Mesothelial cell of epicardium (in vitro differentiated cells): ENCODE results near the gene TNFSF12. TPM values are rescaled to one million over a fixed set of nuclear protein-coding genes. Genes with fewer than 3 reads are reported as not detected.
A peak's percentile ranks its signal among the peaks of the same experiment; 100 is the strongest.

Experiments used
- DNase-seq, 2 experiments: peaks; one replicate each; pipeline ENCODE4 v3.0.0; 2021; ENCODE audit warnings: low spot score in 2 of 2; ENCODE audit not compliant: unreplicated experiment in 2 of 2
- H3K27ac Mint-ChIP-seq: 2 replicates; pipeline ENCODE4 v1.8.0; 2021; ENCODE audit warnings: mixed read lengths
- H3K27me3 Mint-ChIP-seq: 2 replicates; pipeline ENCODE4 v1.8.0; 2021; ENCODE audit warnings: low read depth, mixed read lengths
- H3K36me3 Mint-ChIP-seq: 2 replicates; pipeline ENCODE4 v1.8.0; 2021; ENCODE audit warnings: mixed read lengths
- H3K4me1 Mint-ChIP-seq: 2 replicates; pipeline ENCODE4 v1.8.0; 2021; ENCODE audit warnings: mixed read lengths
- H3K4me3 Mint-ChIP-seq: 2 replicates; pipeline ENCODE4 v1.8.0; 2021; ENCODE audit warnings: mild to moderate bottlenecking, moderate library complexity, mixed read lengths
- H3K9me3 Mint-ChIP-seq: 2 replicates; pipeline ENCODE4 v1.8.0; 2021; ENCODE audit warnings: mixed read lengths
- CTCF ChIP-seq: fragments of 200-600 bp; sonication (generic); IDR thresholded peaks from one replicate; pipeline ENCODE4 v1.5.0; 2021; ENCODE audit warnings: antibody characterized with exemption; ENCODE audit not compliant: unreplicated experiment
- total RNA-seq: library from RNA; stranded (reverse); gene quantifications from 3 replicates; pipeline ENCODE4 v1.2.1, GENCODE V29; 2021

The TNFSF12 gene
- total RNA-seq, 1 donor from 2014 or later = 7.6 TPM

- Mint-ChIP-seq H3K27ac (peak within 1 kb of the TSS; percentile 98), H3K9me3 (no peaks in the 10 kb centered on the region), H3K27me3 (no peaks in the 10 kb centered on the region), H3K4me1 (peaks cover 47% of the 10 kb centered on the region), H3K4me3 (peak within 1 kb of the TSS; percentile 93), H3K36me3 (peaks cover 6% of the 10 kb centered on the region)
- no peak for TF ChIP-seq CTCF
- DNase-seq = peak; percentile 95 to 96
Measured at GRCh38 chr17:7561589-7562207, 12.8 kb downstream of the TNFSF12 start, which contains the start of gene SENP3. Gene SENP3, plus strand, starts transcription at chr17:7561919. Its CDS starts 1,158 bp downstream, at chr17:7563077.

GRCh38 chr17:7562208-7562605 lies 13.3 kb downstream of the TNFSF12 start:
- peak overlapping the region; percentile 96 for H3K27ac Mint-ChIP-seq
- no peaks in the 10 kb centered on the region for H3K27me3 Mint-ChIP-seq
- no peaks in the 10 kb centered on the region for H3K9me3 Mint-ChIP-seq
- peaks cover 9% of the 10 kb centered on the region for H3K36me3 Mint-ChIP-seq
- no peak for DNase-seq
- no peak for TF ChIP-seq CTCF
- H3K4me1 Mint-ChIP-seq = peaks cover 47% of the 10 kb centered on the region
- H3K4me3 Mint-ChIP-seq = peak overlapping the region; percentile 93

- Mint-ChIP-seq H3K4me1 (peaks cover 40% of the 10 kb centered on the region), H3K36me3 (peaks cover 13% of the 10 kb centered on the region), H3K9me3 (no peaks in the 10 kb centered on the region), H3K27me3 (no peaks in the 10 kb centered on the region), H3K27ac (no peak overlapping the region), H3K4me3 (peak overlapping the region; percentile 93)
- TF ChIP-seq CTCF = no peak
- no peak for DNase-seq
Measured at GRCh38 chr17:7563115-7563869, 14.4 kb downstream of the TNFSF12 start.

DNA sequence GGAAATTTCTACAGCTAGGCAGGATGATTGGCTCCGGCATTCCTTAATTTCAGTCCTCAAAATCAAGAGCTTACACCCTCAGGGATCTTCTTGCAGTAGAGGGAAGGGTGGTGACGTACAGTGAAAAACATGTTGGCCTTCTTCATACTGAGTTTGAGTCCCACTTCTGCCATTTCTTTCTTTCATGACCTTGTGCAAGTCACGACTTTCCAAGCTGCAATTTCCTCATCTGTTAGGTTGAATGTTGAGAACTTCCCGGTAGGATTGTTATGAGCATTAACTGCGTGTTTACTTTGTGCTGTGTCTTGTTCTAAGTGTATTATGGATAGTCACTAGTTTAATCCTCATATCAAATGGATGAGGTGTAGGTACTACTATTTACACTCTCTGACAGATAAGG lies 20.7 kb downstream of the TNFSF12 start:
- DNase-seq = no peak
- Mint-ChIP-seq H3K36me3 (peaks cover 25% of the 10 kb centered on the region), H3K27ac (no peak overlapping the region), H3K9me3 (no peaks in the 10 kb centered on the region), H3K27me3 (no peaks in the 10 kb centered on the region), H3K4me3 (no peak overlapping the region), H3K4me1 (peaks cover 15% of the 10 kb centered on the region)
- no peak for TF ChIP-seq CTCF

- Mint-ChIP-seq H3K4me3 (no peak overlapping the region), H3K9me3 (no peaks in the 10 kb centered on the region), H3K27ac (no peak overlapping the region), H3K36me3 (peaks cover 31% of the 10 kb centered on the region), H3K27me3 (no peaks in the 10 kb centered on the region), H3K4me1 (peaks cover 22% of the 10 kb centered on the region)
- TF ChIP-seq CTCF = no peak
- DNase-seq = no peak
Measured at GRCh38 chr17:7570351-7570750, 21.5 kb downstream of the TNFSF12 start.
